Prostate gland (tissue), 2 donors: Measurements from ENCODE around the gene CSMD2. TPM values are rescaled to one million over a fixed set of nuclear protein-coding genes. Genes with fewer than 3 reads are reported as not detected.

Experiments
- DNase-seq: peaks from one replicate; pipeline ENCODE4 v3.0.0-alpha.2; 2019; ENCODE audit warnings: low spot score
- H3K27ac ChIP-seq, 2 donors: fragments of 200-600 bp; sonication (generic); 2 replicates each; pipeline ENCODE4 v1.5.1; 2017 to 2019
- H3K27me3 ChIP-seq: fragments of 200-600 bp; sonication (generic); replicated peaks from 2 replicates; pipeline ENCODE4 v1.5.1; 2019; ENCODE audit not compliant: insufficient read depth
- H3K36me3 ChIP-seq, 2 donors: fragments of 200-600 bp; sonication (generic); 1 replicate in 1 of 2; 2 replicates in 1 of 2; pipeline versions ENCODE4 v1.5.1 to v1.8.1; 2017 to 2019
- H3K4me1 ChIP-seq: fragments of 200-600 bp; sonication (generic); replicated peaks from 2 replicates; pipeline ENCODE4 v1.5.1; 2019
- H3K4me3 ChIP-seq, 2 donors: fragments of 200-600 bp; sonication (generic); 2 replicates each; pipeline ENCODE4 v1.5.1; 2017 to 2019
- H3K9me3 ChIP-seq: fragments of 200-600 bp; sonication (generic); 2 replicates; pipeline ENCODE4 v1.5.1; 2017
- CTCF ChIP-seq, 4 experiments: fragments of 200-600 bp in 2 of 4; fragments of 450-650 bp in 2 of 4; sonication (generic) in 2 of 4; IDR thresholded peaks; 1 replicate in 3 of 4; 2 replicates in 1 of 4; pipeline ENCODE4 v1.5.1; 2016 to 2019; ENCODE audit warnings: antibody characterized with exemption in 4 of 4, mild to moderate bottlenecking in 2 of 4, moderate library complexity in 2 of 4
- POLR2A ChIP-seq: fragments of 450-650 bp; IDR thresholded peaks from one replicate; pipeline ENCODE4 v1.6.1; 2016; ENCODE audit warnings: antibody characterized with exemption, mild to moderate bottlenecking
- POLR2AphosphoS5 ChIP-seq: sonication (generic); formaldehyde crosslinking; IDR thresholded peaks from one replicate; pipeline ENCODE4 v1.6.1; 2017; ENCODE audit warnings: antibody characterized with exemption
- whole genome bisulfite sequencing: methylation state at CpG from one replicate; pipeline ENCODE4 v1.1.5; 2018; 5-methylcytosine and 5-hydroxymethylcytosine counted together
- intact Hi-C: fragments of 100-400 bp; cut with DNase I; formaldehyde crosslinking; loops from one replicate; pipeline ENCODE4 v1.14.2; 2022
- total RNA-seq, 2 donors: library from RNA; depleted of rRNA; stranded (reverse); fragments of >200 nt; gene quantifications; one replicate each; pipeline ENCODE4 v1.1.0, GENCODE V29; 2016

CSMD2 gene
- total RNA-seq, 2 donors from 2014 or later, result 0.14 to 5.5 TPM

DNA sequence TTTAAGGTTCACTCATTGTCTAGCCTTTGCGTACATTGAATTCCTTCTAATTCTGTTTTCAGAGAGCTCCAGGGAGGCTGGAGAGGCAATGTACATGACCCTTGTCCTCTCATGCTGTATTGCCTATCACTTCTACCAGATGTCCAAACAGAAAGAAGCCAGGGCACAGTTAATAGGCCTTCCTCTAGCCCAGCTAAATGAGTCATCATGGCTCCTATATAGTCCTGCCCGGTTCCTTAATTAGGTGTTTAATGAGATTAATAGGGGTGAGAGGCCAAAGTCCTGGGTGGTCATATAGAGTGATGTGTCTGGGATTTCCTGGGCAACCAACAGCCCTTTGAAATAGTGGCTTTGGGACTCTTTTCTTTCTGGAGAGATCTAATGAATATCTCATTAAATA, 616.3 kb downstream of the CSMD2 start:
- no peak overlapping the region for H3K27ac ChIP-seq
- WGBS, result 79% methylated on average over 2 of the region's 2 CpGs
- no peak overlapping the region for H3K4me3 ChIP-seq
- DNase-seq, result no peak
- H3K27me3 ChIP-seq, result no peaks in the 10 kb centered on the region
- no peaks in the 10 kb centered on the region for H3K4me1 ChIP-seq
- intact Hi-C loops, result no loop called here
- H3K36me3 ChIP-seq, result no peaks in the 10 kb centered on the region
- no peaks in the 10 kb centered on the region for H3K9me3 ChIP-seq
- TF ChIP-seq POLR2A, result no peak
- no peak for TF ChIP-seq POLR2AphosphoS5
- no peak for TF ChIP-seq CTCF (IDR thresholded peaks at IDR 0.05)

DNA sequence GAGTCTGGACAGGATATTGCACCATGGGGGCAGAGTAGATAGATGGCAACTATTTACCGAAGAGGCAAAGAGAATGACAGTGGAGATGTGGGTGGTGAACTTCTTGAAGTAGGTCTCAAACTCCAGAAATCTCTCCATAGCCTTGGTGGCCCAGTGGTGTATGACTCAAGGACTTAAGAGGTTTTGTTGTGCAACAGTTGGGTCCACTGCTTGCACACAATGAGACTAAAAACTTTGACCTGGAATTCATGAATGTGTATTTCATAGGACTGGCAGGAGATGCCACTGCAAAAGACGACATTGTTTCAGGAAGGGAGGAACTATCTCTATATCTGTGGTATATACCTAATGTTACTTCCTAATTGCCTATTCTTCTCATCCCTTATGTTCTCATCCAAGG, 616.7 kb downstream of the CSMD2 start:
- no peak for DNase-seq
- H3K27me3 ChIP-seq, result no peaks in the 10 kb centered on the region
- TF ChIP-seq CTCF (IDR thresholded peaks at IDR 0.05) (no peak), POLR2A (no peak), POLR2AphosphoS5 (no peak)
- H3K27ac ChIP-seq, result no peak overlapping the region
- intact Hi-C loops, result no loop called here
- H3K4me3 ChIP-seq, result no peak overlapping the region
- no peaks in the 10 kb centered on the region for H3K4me1 ChIP-seq
- no peaks in the 10 kb centered on the region for H3K9me3 ChIP-seq
- no peaks in the 10 kb centered on the region for H3K36me3 ChIP-seq
- 96% methylated on average over 2 of the region's 2 CpGs for WGBS

GRCh38 chr1:33547576-33547975, 617.5 kb downstream of the CSMD2 start:
- Histone ChIP-seq H3K4me3 (no peak overlapping the region), H3K27me3 (no peaks in the 10 kb centered on the region), H3K36me3 (no peaks in the 10 kb centered on the region), H3K9me3 (no peaks in the 10 kb centered on the region), H3K4me1 (no peaks in the 10 kb centered on the region), H3K27ac (no peak overlapping the region)
- intact Hi-C loops, result no loop called here
- WGBS, result 40% methylated on average over 3 of the region's 3 CpGs
- DNase-seq, result no peak
- no peak for TF ChIP-seq POLR2A

DNA sequence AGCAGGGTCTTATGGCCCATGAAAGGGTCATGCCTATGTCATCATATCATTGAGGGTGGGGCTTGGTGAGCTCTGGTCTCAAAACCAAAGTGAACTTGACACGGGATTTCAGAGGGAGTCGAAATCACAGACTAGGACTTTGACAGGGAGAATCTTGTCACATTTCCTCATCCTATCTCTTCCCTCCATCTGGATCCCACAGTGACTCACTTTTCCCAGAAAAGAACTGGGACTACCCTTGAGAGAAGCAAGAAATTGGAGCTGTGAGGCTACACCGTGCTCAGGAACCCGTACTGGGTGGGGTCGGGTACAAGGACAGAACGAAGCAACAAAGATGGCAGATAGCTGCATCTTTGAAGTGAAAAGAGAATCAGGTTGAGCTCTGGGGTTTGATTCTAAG, 623.1 kb downstream of the CSMD2 start:
- Histone ChIP-seq H3K27ac (no peak overlapping the region), H3K27me3 (no peaks in the 10 kb centered on the region), H3K4me1 (no peaks in the 10 kb centered on the region), H3K9me3 (no peaks in the 10 kb centered on the region), H3K36me3 (no peaks in the 10 kb centered on the region), H3K4me3 (no peak overlapping the region)
- intact Hi-C loops, result no loop called here
- no peak for DNase-seq
- no peak for TF ChIP-seq CTCF (IDR thresholded peaks at IDR 0.05)
- TF ChIP-seq POLR2AphosphoS5, result no peak
- no peak for TF ChIP-seq POLR2A
- 93% methylated on average over 6 of the region's 6 CpGs for WGBS

- Histone ChIP-seq H3K9me3 (no peaks in the 10 kb centered on the region), H3K4me3 (no peak overlapping the region), H3K27ac (no peak overlapping the region), H3K27me3 (no peaks in the 10 kb centered on the region), H3K4me1 (no peaks in the 10 kb centered on the region), H3K36me3 (no peaks in the 10 kb centered on the region)
- 82% methylated on average over 5 of the region's 5 CpGs for WGBS
- DNase-seq, result no peak
- TF ChIP-seq CTCF (IDR thresholded peaks at IDR 0.05) (no peak), POLR2A (no peak), POLR2AphosphoS5 (no peak)
- intact Hi-C loops, result no loop called here
Measured at GRCh38 chr1:33537885-33538284, 627.1 kb downstream of the CSMD2 start.
